Right cardiac atrium (tissue), 5 donors: ENCODE measurements around the gene SPNS1. TPM values are rescaled to one million over a fixed set of nuclear protein-coding genes. Genes with fewer than 3 reads are reported as not detected.

ENCODE experiments used
- ATAC-seq, 2 donors: fragments of 200-7000 bp; cut with Tn5 transposase; one replicate each; pipeline versions ENCODE4 v1.8.0 to v1.9.1; 2020; ENCODE audit warnings: moderate library complexity in 2 of 2, mild to moderate bottlenecking in 1 of 2
- DNase-seq, 3 donors: peaks; one replicate each; pipeline ENCODE4 v3.0.0-alpha.2; 2020
- H3K27ac ChIP-seq: one replicate; pipeline ENCODE4 v1.5.1; 2013; ENCODE audit warnings: mild to moderate bottlenecking, low read length, control low read depth, moderate library complexity
- H3K27me3 ChIP-seq: one replicate; pipeline ENCODE4 v1.6.1; 2013; ENCODE audit not compliant: control insufficient read depth, insufficient read depth
- H3K4me1 ChIP-seq: one replicate; pipeline ENCODE4 v1.6.1; 2013; ENCODE audit warnings: low read length; ENCODE audit not compliant: control insufficient read depth, insufficient read depth
- H3K4me3 ChIP-seq: one replicate; pipeline ENCODE4 v1.5.1; 2013; ENCODE audit warnings: low read length, control low read depth
- H3K9me3 ChIP-seq: one replicate; pipeline ENCODE4 v1.6.1; 2013; ENCODE audit warnings: low read length; ENCODE audit not compliant: control insufficient read depth
- WGBS: extraction: QIAGEN DNeasy Blood & Tissue Kit; methylation state at CpG from one replicate; pipeline ENCODE4 v1.1.7; 2013; 5-methylcytosine and 5-hydroxymethylcytosine counted together
- intact Hi-C, 4 donors: fragments of 100-400 bp; cut with DNase I; formaldehyde crosslinking; loops; one replicate each; pipeline versions ENCODE4 v1.11.0 to v1.14.0; 2022 to 2023
- polyA plus RNA-seq: library from polyadenylated mRNA; stranded (reverse); fragments of 200-250 nt; gene quantifications from one replicate; pipeline ENCODE4 v1.2.3, GENCODE V29; 2013
- total RNA-seq, 4 donors: library from RNA; stranded (reverse); fragmentation: NEBNext Ultra II Directional; extraction: Animal tissue kit (Norgen Biotek cat#: 25700); gene quantifications; one replicate each; pipeline ENCODE4 v1.2.1, GENCODE V29; 2021
- donor health status: healthy with polysubstance abuse.
- donor health status: DM: no; HTN: yes; CAD: no.
- donor health status: DM: no; HTN: no; CAD: no.
- donor health status: DM: no; HTN: yes; CAD: no; lungs with severe emphysema.
- donor health status: DM: yes; HTN: yes; CAD: no.

The SPNS1 gene
- total and polyA plus RNA-seq, 5 donors = 16.1 to 19.5 (median 16.7) TPM

- Histone ChIP-seq H3K27ac (no peak overlapping the region), H3K4me1 (no peaks in the 10 kb centered on the region), H3K4me3 (no peak overlapping the region), H3K27me3 (no peaks in the 10 kb centered on the region), H3K9me3 (no peaks in the 10 kb centered on the region)
- DNase-seq (no peak), ATAC-seq (no peak)
- 61% methylated on average over 8 of the region's 8 CpGs for WGBS
- intact Hi-C loops = no loop called here
These were observed 36.5 kb downstream of the SPNS1 start for GRCh38 chr16:29011112-29011511.

GRCh38 chr16:29011851-29012250, 37.3 kb downstream of the SPNS1 start:
- intact Hi-C loops = no loop called here
- WGBS = 80% methylated on average over 4 of the region's 4 CpGs
- ATAC-seq = no peak
- H3K27ac ChIP-seq = no peak overlapping the region
- H3K27me3 ChIP-seq = no peaks in the 10 kb centered on the region
- H3K9me3 ChIP-seq = no peaks in the 10 kb centered on the region
- no peaks in the 10 kb centered on the region for H3K4me1 ChIP-seq
- no peak overlapping the region for H3K4me3 ChIP-seq
- no peak for DNase-seq

- intact Hi-C loops = no loop called here
- no peak overlapping the region for H3K27ac ChIP-seq
- H3K9me3 ChIP-seq = no peaks in the 10 kb centered on the region
- no peaks in the 10 kb centered on the region for H3K27me3 ChIP-seq
- no peaks in the 10 kb centered on the region for H3K4me1 ChIP-seq
- no peak for ATAC-seq
- 60% methylated on average over 9 of the region's 9 CpGs for WGBS
- no peak overlapping the region for H3K4me3 ChIP-seq
- no peak for DNase-seq
These were observed 38.5 kb downstream of the SPNS1 start for GRCh38 chr16:29012913-29013553.

- Histone ChIP-seq H3K27me3 (no peaks in the 10 kb centered on the region), H3K27ac (no peak overlapping the region), H3K9me3 (no peaks in the 10 kb centered on the region), H3K4me1 (no peaks in the 10 kb centered on the region), H3K4me3 (no peak overlapping the region)
- intact Hi-C loops = no loop called here
- 89% methylated on average over 3 of the region's 3 CpGs for WGBS
- ATAC-seq (no peak), DNase-seq (no peak)
These were observed 40.0 kb downstream of the SPNS1 start for GRCh38 chr16:29014561-29015069.

- no peak for ATAC-seq
- Histone ChIP-seq H3K9me3 (no peaks in the 10 kb centered on the region), H3K4me3 (no peak overlapping the region), H3K27ac (no peak overlapping the region), H3K27me3 (no peaks in the 10 kb centered on the region), H3K4me1 (no peaks in the 10 kb centered on the region)
- intact Hi-C loops = no loop called here
- no peak for DNase-seq
- 84% methylated on average over 5 of the region's 5 CpGs for WGBS
These were observed 47.6 kb downstream of the SPNS1 start for GRCh38 chr16:29022196-29022595.

- Histone ChIP-seq H3K4me3 (no peak overlapping the region), H3K27ac (no peak overlapping the region), H3K27me3 (no peaks in the 10 kb centered on the region), H3K9me3 (no peaks in the 10 kb centered on the region), H3K4me1 (no peaks in the 10 kb centered on the region)
- ATAC-seq = no peak
- 68% methylated on average over 15 of the region's 15 CpGs for WGBS
- no peak for DNase-seq
- intact Hi-C loops = no loop called here
These were observed 49.0 kb downstream of the SPNS1 start for GRCh38 chr16:29023279-29024277.

GRCh38 chr16:29024278-29024677, 49.7 kb downstream of the SPNS1 start:
- intact Hi-C loops = no loop called here
- no peak for ATAC-seq
- no peaks in the 10 kb centered on the region for H3K27me3 ChIP-seq

GRCh38 chr16:29025218-29025617, 50.6 kb downstream of the SPNS1 start:
- Histone ChIP-seq H3K9me3 (no peaks in the 10 kb centered on the region), H3K4me3 (no peak overlapping the region), H3K27ac (no peak overlapping the region), H3K4me1 (no peaks in the 10 kb centered on the region), H3K27me3 (no peaks in the 10 kb centered on the region)
- WGBS = 45% methylated on average over 5 of the region's 5 CpGs
- ATAC-seq (no peak), DNase-seq (no peak)
- intact Hi-C loops = no loop called here

More at GRCh38 chr16:29024278-29024677, 49.7 kb downstream of the SPNS1 start:
- Histone ChIP-seq H3K4me3 (no peak overlapping the region), H3K27ac (no peak overlapping the region), H3K9me3 (no peaks in the 10 kb centered on the region), H3K4me1 (no peaks in the 10 kb centered on the region)
- 57% methylated on average over 5 of the region's 5 CpGs for WGBS
- DNase-seq = no peak

GRCh38 chr16:29025735-29026134, 51.2 kb downstream of the SPNS1 start:
- 91% methylated on average over 4 of the region's 4 CpGs for WGBS
- ATAC-seq (no peak), DNase-seq (no peak)
- Histone ChIP-seq H3K4me1 (no peaks in the 10 kb centered on the region), H3K9me3 (no peaks in the 10 kb centered on the region), H3K27ac (no peak overlapping the region), H3K4me3 (no peak overlapping the region), H3K27me3 (no peaks in the 10 kb centered on the region)
- intact Hi-C loops = no loop called here

- intact Hi-C loops = no loop called here
- Histone ChIP-seq H3K27me3 (no peaks in the 10 kb centered on the region), H3K4me3 (no peak overlapping the region), H3K4me1 (no peaks in the 10 kb centered on the region), H3K9me3 (no peaks in the 10 kb centered on the region), H3K27ac (no peak overlapping the region)
- WGBS = 67% methylated on average over 7 of the region's 7 CpGs
- DNase-seq = no peak
- ATAC-seq = no peak
These were observed 54.0 kb downstream of the SPNS1 start for GRCh38 chr16:29028457-29029167.
